ENCODE data around the gene ACTR1A.

ACTR1A gene

DNA sequence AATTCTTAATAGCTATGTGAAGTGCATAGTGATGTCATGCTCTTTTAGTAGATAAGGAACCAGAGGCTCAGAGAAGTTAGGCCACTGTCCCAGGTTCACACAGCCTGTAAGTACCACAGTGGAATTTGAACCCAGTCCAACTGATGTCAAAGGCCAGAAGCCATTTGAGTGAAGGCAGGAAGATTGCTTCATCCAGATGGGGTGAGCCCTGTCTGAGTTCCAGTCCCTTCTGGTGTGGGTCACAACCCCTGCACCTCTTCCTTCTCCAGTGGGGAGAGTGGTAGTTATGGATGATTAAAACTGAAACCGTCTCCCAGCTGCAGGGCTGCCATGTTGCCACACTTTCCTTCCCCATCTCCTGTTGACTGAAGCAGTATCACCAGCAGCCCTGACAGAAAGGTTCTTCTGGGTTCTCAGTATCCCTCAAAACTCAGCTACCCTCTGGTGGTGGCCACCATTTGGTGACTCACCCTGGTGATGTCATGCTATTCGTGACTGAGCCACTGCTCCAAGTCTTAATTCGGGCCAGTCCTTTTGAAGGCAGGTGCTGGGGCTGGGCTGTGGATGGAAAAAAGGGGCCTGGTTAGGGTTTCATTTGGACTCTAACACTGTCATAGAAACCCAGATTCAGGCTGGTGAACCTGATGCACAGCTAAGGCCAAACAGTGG lies 49.7 kb downstream of the ACTR1A start:
- peak; percentile 30 for DNase-seq

GRCh38 chr10:102451105-102451969 lies 51.2 kb downstream of the ACTR1A start, which contains the start of gene C10orf95:
C10orf95 (minus strand) TSS chr10:102451543; CDS start chr10:102451093, 450 bp downstream.
- DNase-seq = no peak

DNA sequence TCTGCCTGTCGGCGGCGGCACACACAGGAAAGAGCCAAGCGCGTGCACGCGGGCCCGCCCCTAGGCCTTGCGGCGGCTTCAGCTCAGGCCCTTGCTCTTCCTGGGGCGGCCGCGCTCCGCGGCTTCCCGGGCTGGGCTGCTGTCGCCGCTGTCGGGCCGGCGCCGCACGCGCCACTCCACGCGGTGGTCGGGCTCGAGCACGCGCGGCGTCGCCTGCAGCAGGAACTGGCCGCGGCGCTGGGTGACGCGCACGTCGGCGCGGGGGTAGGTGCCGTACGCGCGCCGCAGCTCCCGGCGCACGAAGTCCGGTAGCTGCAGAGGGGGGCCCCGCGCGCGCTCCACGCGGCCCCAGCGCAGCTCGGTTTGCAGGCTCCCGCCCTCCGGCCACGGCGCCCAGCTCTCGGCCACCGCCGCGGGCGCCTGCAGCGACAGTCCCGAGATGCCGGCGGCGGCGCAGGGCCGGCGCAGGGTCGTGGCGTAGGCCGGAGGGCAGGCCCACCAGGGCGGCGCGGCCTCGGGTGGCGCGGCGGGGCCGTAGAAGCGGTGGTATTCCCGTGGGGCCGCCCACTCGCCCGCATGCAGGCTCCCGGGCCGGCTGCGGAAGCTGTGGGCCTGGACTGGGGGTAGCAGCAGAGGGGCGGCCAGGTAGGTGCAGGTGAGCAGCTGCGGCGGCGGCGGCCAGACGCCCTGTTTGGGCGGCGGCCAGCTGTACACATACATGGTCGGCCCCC lies 52.0 kb downstream of the ACTR1A start:
- DNase-seq = peak; percentile 93

DNA sequence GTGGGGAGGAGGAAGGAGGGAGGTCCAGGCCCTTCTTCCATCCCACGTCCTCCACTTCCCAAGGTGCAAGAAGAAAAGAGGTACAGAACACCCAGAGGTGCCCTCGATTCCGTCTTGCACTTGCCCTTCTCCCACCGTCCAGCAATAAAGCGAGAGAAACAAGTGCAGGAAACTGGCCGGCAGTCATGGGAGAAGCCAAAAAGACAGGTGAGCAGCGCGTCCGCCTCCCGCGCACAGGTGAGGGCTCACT lies 52.5 kb downstream of the ACTR1A start:
- DNase-seq = no peak

DNA sequence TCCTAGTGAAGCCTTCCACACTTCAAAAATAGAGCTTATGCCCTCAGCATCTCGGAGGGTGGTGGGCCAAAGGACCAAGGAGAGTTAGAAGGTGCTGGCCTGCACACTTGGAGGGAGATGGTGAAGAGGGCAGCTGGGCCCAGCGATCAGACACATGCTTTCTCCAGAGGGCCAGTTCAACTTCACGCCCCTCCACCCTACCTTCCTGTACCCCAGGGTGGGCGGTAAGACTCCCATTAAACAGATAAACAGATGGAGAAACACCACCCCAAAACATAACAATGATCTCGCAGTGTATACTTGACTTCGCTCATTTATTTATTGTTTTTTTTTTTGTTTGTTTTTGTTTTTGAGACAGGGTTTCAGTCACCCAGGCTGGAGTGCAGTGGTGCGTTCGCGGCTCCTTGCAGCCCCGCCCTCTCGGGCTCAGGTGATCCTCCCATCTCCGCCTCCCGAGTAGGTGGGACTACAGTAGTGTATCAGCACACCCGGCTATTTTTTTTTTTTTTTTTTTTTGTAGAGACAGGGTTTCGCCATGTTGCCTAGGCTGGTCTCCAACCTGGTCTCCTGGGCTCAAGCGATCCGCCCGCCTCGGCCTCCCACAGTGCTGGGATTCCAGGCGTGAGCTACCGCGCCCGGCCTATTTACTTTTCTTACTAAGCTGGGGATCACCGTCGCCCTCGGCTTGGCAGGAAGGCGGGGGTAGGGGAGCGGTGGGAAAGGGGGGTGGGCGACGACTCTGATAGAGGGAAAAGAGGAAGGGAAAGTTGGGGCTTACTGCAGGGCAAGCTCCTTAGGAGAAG lies 53.0 kb downstream of the ACTR1A start:
- DNase-seq = peak; percentile 91

DNA sequence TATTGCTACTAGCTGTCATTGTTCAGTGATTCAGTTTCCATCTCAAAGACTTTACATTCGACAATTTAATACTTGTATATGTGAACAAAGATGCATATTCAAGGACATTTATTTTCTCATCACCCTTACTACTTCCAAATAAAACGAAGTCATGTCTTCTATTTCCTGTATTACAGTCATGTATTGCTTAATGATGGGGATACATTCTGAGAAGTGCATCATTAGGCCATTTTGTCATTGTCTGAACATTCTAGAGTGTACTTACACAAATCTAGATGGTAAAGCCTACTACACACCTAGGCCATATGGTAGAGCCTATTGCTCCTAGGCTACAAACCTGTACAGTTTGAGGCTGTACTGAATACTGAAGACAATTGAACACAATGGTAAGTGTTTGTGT lies 57.7 kb downstream of the ACTR1A start:
- DNase-seq = no peak

GRCh38 chr10:102438374-102438773 lies 64.1 kb downstream of the ACTR1A start:
- DNase-seq = no peak

DNA sequence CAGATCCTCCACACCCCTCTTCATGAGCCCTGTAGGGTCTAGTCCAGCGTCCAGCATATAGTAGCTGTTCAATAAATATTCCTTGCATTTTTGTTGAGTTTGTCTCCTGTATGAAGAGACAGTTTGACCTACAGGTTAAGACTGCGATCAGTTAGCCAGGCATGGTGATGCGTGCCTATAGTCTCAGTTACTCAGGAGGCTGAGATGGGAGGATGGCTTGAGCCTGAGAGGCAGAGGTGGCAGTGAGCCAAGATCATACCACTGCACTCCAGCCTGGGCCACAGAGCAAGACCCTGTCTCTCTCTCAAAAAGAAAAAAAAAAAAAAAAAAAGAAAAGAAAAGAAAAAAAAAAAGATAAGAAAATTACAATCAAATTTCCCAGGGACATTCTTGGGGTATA lies 65.0 kb downstream of the ACTR1A start:
- no peak for DNase-seq

DNA sequence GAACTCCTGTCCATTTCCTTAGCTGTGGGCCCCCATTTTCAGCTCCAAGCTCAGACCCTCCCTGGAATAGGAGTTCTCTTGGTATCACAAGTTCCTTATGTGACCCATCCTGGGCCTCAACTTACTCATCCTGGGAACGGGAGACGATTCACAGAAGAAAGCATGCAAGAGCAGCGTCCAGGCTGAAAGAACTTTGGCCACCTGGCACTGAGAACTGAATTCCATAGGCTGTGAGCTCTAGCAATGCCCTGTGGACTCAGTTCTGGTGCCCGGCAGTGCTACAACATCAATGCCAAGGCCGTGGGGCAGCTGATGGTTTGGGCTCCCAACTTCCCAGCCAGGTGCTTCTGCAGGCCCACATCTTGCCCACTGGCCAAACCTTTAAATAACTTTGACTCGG lies 66.2 kb downstream of the ACTR1A start:
- no peak for DNase-seq

- peak; percentile 36 for DNase-seq
Measured at GRCh38 chr10:102435529-102436233, 66.8 kb downstream of the ACTR1A start.

DNA sequence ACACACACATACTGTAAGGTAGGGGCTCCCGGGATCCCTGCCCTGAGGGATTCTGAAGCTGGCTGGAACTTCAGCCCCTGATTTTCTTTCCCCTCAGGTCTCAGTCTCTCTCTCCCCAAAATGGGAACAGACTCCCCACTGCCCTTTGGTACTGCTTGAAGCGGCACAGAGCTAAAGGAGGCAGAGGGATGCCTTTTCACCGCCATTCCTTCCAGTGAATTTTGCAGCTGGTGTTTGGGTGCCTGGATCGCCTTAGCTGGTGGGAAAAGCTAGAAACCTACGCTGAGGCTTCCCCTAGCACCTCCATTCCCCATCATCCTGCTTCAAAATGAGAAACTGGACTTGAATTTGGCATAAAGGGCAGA lies 67.4 kb downstream of the ACTR1A start:
- DNase-seq = no peak

- no peak for DNase-seq
Measured at GRCh38 chr10:102434394-102435132, 67.9 kb downstream of the ACTR1A start.

- no peak for DNase-seq
Measured at GRCh38 chr10:102433619-102434046, 68.9 kb downstream of the ACTR1A start.

DNA sequence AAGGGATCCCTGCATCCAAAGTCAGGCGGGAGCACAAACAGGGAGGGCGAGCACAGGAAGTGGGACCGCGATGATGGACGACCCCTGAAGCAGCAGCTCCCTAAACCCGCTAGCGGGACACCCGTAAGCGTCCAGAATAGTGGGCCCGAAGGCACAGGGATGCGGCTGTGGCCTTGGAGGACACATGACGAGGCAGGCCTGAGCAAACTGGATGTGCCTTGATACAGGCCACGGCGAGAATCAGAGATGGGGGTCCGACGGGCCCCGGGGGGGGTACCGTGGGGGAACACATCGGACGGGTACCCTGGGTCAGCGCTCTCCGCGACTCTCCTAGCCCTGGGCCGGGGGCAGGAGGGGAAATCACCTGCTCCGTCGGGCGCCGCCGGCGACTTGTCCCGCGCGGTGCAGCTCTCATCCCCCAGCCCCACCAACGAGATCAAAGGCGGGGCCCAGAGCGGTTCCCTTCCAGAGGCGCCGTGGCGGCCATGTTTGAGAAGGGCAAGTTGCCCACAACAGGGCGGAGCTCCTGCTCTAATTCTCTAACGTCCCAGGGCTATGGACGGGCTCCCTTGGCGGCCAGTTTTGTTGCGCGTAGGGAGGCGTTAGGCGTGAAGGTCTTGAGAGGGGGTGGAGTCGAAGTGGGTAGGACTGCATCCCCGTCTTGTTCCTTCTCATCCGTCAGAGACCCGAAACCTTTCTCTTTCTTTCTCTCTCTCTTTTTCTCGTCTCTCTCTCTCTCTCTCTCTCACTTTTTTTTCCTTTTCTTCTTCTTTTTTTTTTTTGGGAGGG lies 70.2 kb downstream of the ACTR1A start, which contains the start of gene CUEDC2:
Gene CUEDC2, minus strand, starts transcription at position 413 of the 789 bp plus-strand sequence. CDS start 7,386 bp downstream, outside the sequence.
- DNase-seq = peak; percentile 97

DNA sequence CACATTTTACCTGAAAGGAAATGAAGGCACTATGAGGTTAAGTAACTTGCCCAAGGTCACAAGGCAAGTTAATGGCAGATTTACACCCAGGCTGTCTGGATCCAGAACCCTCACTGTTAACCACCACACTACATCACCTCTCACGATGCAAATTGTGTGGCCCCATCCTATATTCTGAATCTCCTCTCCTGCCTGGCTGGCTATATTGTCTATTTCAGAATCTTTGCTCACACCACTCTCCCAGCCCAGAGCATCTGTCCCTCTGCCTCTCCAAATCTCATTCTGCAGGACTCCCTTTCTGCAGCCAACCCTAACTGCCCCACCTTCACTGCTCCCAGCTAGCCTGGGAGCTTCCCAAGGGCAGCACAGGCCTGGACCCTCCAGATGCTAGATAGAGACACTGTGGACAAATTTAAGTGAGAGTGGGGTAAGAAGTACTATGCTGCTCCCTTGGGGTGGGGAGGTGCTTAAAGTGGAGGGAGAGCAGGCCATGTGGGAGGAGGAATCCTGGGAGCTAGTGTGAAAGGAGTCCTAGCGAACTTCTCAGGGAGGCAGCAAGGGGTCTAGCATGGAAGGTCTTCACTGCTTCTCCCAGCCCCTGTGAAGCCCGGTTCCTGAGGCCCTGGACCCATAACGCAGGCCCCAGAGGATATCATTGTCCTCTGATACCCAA lies 70.9 kb downstream of the ACTR1A start:
- no peak for DNase-seq

DNA sequence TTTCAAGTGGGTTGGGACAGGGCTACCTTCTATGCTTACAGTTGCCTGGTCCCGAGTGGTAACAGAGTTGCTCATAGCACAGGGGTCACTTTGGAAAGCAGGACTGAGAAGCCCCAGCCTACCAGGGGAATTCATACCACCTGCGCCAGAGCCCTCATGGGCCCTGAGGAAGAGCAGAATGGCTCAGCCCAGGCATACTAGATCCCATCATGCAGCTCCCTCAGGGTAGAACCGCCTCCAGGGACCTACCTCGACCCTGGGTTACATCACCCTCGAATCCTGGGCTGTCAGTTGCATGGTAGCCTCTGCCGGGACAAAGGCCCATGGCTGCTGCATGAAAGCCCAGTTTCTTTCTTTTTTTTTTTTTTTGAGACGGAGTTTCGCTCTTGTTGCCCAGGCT lies 73.0 kb downstream of the ACTR1A start:
- no peak for DNase-seq

All from CD4-positive, alpha-beta T cell treated with Interleukin-12 subunit alpha and Interleukin-12 subunit beta, for 1 hour (primary cell).